ENCODE data around the gene FLAD1.
"Not testable (repeated sequence)": the region's sequence is repeated elsewhere in the genome, so short reads cannot be mapped to it uniquely, and the experiment has no call there.

Gene FLAD1

GRCh38 chr1:154967331-154967950 lies 15.7 kb upstream of the FLAD1 start:
- DNase-seq (ENCODE audit: low read depth in 3 of 3) = no peak

- no peak for DNase-seq (ENCODE audit: low read depth in 3 of 3)
These were observed 14.4 kb upstream of the FLAD1 start for GRCh38 chr1:154968731-154969130.

- DNase-seq (ENCODE audit: low read depth in 3 of 3) = no peak
These were observed 13.9 kb upstream of the FLAD1 start for GRCh38 chr1:154969246-154969645.

GRCh38 chr1:154969860-154970452 lies 13.2 kb upstream of the FLAD1 start:
- no peak for DNase-seq (ENCODE audit: low read depth in 3 of 3)

GRCh38 chr1:154970631-154971340 lies 12.4 kb upstream of the FLAD1 start, which contains the start of gene SHC1:
SHC1 (minus strand) TSS chr1:154970747; CDS start chr1:154970526, 221 bp downstream.
- DNase-seq (ENCODE audit: low read depth in 3 of 3) = no peak

- DNase-seq (ENCODE audit: low read depth in 3 of 3) = no peak
These were observed 11.7 kb upstream of the FLAD1 start for GRCh38 chr1:154971341-154971998.

GRCh38 chr1:154972213-154972516 lies 11.0 kb upstream of the FLAD1 start:
- no peak for DNase-seq (ENCODE audit: low read depth in 3 of 3)

- no peak for DNase-seq (ENCODE audit: low read depth in 3 of 3)
These were observed 10.4 kb upstream of the FLAD1 start for GRCh38 chr1:154972517-154973343.

- peak; percentile 83 to 89 (median 83) for DNase-seq (ENCODE audit: low read depth in 3 of 3)
These were observed 9.6 kb upstream of the FLAD1 start for GRCh38 chr1:154973344-154974101.

GRCh38 chr1:154974102-154974807 lies 8.9 kb upstream of the FLAD1 start, which contains the start of gene CKS1B:
CKS1B (plus strand) TSS chr1:154974681; CDS start chr1:154974746, 65 bp downstream.
- peak; percentile 82 to 96 (median 90) for DNase-seq (ENCODE audit: low read depth in 3 of 3)

GRCh38 chr1:154974808-154975408 lies 8.2 kb upstream of the FLAD1 start:
- peak; percentile 87 to 92 (median 89) for DNase-seq (ENCODE audit: low read depth in 3 of 3)

GRCh38 chr1:154975409-154976059 lies 7.6 kb upstream of the FLAD1 start:
- DNase-seq (ENCODE audit: low read depth in 3 of 3) = peak; percentile 29 to 32 (median 31)

GRCh38 chr1:154977762-154978161 lies 5.4 kb upstream of the FLAD1 start:
- not testable (repeated sequence) for DNase-seq (ENCODE audit: low read depth in 3 of 3)

GRCh38 chr1:154978360-154978759 lies 4.8 kb upstream of the FLAD1 start:
- DNase-seq (ENCODE audit: low read depth in 3 of 3) = no peak

GRCh38 chr1:154982341-154982740 lies 803 bp upstream of the FLAD1 start:
- no peak for DNase-seq (ENCODE audit: low read depth in 3 of 3)

GRCh38 chr1:154983776-154984466 lies 777 bp downstream of the FLAD1 start:
- DNase-seq (ENCODE audit: low read depth in 3 of 3) = no peak

- not testable (repeated sequence) for DNase-seq (ENCODE audit: low read depth in 3 of 3)
These were observed 3.6 kb downstream of the FLAD1 start for GRCh38 chr1:154986736-154987135.

- no peak for DNase-seq (ENCODE audit: low read depth in 3 of 3)
These were observed 4.2 kb downstream of the FLAD1 start for GRCh38 chr1:154987326-154987725.

Data from stimulated activated CD4-positive, alpha-beta T cell treated with anti-CD3 and anti-CD28 coated beads, TNF-alpha, amount 100 ng/mL, for 4 hours (primary cell).